Measurements from ENCODE around the gene CACNA1C.

Gene CACNA1C

GRCh38 chr12:2710701-2711100 lies 657.9 kb downstream of the CACNA1C start:
- no peaks in the 10 kb centered on the region for H3K4me1 ChIP-seq (ENCODE audit: control insufficient read depth, low read length)
- no peaks in the 10 kb centered on the region for H3F3A ChIP-seq (ENCODE audit: control insufficient read depth, insufficient read depth)
- no peak for TF ChIP-seq CTCF (IDR thresholded peaks at IDR 0.05; ENCODE audit: low read depth, low read length, poor library complexity, severe bottlenecking)
- TF ChIP-seq EZH2phosphoT487 (IDR thresholded peaks at IDR 0.05; ENCODE audit: borderline replicate concordance, low read length) = no peak
- no peaks in the 10 kb centered on the region for H3K36me3 ChIP-seq (ENCODE audit: control insufficient read depth, low read length)
- H3K4me3 ChIP-seq (ENCODE audit: low read length) = no peak overlapping the region
- peaks cover 8% of the 10 kb centered on the region for H3K27me3 ChIP-seq (ENCODE audit: control insufficient read depth, low read length)
- H4K20me1 ChIP-seq (ENCODE audit: control insufficient read depth, insufficient read depth, low read depth, low read length) = no peaks in the 10 kb centered on the region
- H3K27ac ChIP-seq (ENCODE audit: low read depth, low read length) = no peak overlapping the region
- no peaks in the 10 kb centered on the region for H3K9me2 ChIP-seq (replicated peaks; ENCODE audit: control insufficient read depth, low read length)
- no peaks in the 10 kb centered on the region for H3K79me2 ChIP-seq (ENCODE audit: control insufficient read depth, low read length)
- H3K4me2 ChIP-seq (ENCODE audit: low read length) = no peak overlapping the region
- H3K9me3 ChIP-seq (ENCODE audit: control insufficient read depth, insufficient read depth, low read length) = no peaks in the 10 kb centered on the region

GRCh38 chr12:2719392-2719791 lies 666.6 kb downstream of the CACNA1C start:
- Histone ChIP-seq H3K27me3 (ENCODE audit: control insufficient read depth, low read length) (peaks cover 4% of the 10 kb centered on the region; the same call in 1 of the 2 replicates), H3K4me3 (ENCODE audit: low read length) (no peak overlapping the region), H3K36me3 (ENCODE audit: control insufficient read depth, low read length) (no peaks in the 10 kb centered on the region), H3K4me1 (ENCODE audit: control insufficient read depth, low read length) (no peaks in the 10 kb centered on the region), H3K27ac (ENCODE audit: low read depth, low read length) (no peak overlapping the region), H3K9me2 (replicated peaks; ENCODE audit: control insufficient read depth, low read length) (no peaks in the 10 kb centered on the region), H3K9me3 (ENCODE audit: control insufficient read depth, insufficient read depth, low read length) (no peaks in the 10 kb centered on the region), H3K79me2 (ENCODE audit: control insufficient read depth, low read length) (no peaks in the 10 kb centered on the region), H3F3A (ENCODE audit: control insufficient read depth, insufficient read depth) (no peaks in the 10 kb centered on the region), H4K20me1 (ENCODE audit: control insufficient read depth, insufficient read depth, low read depth, low read length) (no peaks in the 10 kb centered on the region), H3K4me2 (ENCODE audit: low read length) (no peak overlapping the region)
- no peak for TF ChIP-seq EZH2phosphoT487 (IDR thresholded peaks at IDR 0.05; ENCODE audit: borderline replicate concordance, low read length)
- TF ChIP-seq CTCF (IDR thresholded peaks at IDR 0.05; ENCODE audit: low read depth, low read length, poor library complexity, severe bottlenecking) = no peak

- no peak overlapping the region for H3K27ac ChIP-seq (ENCODE audit: low read depth, low read length)
- no peaks in the 10 kb centered on the region for H3K9me2 ChIP-seq (replicated peaks; ENCODE audit: control insufficient read depth, low read length)
- H3K4me1 ChIP-seq (ENCODE audit: control insufficient read depth, low read length) = no peaks in the 10 kb centered on the region
- H3F3A ChIP-seq (ENCODE audit: control insufficient read depth, insufficient read depth) = no peaks in the 10 kb centered on the region
- no peaks in the 10 kb centered on the region for H3K27me3 ChIP-seq (ENCODE audit: control insufficient read depth, low read length)
- no peaks in the 10 kb centered on the region for H3K79me2 ChIP-seq (ENCODE audit: control insufficient read depth, low read length)
- H3K9me3 ChIP-seq (ENCODE audit: control insufficient read depth, insufficient read depth, low read length) = no peaks in the 10 kb centered on the region
- no peaks in the 10 kb centered on the region for H3K36me3 ChIP-seq (ENCODE audit: control insufficient read depth, low read length)
- no peak for TF ChIP-seq EZH2phosphoT487 (IDR thresholded peaks at IDR 0.05; ENCODE audit: borderline replicate concordance, low read length)
- H4K20me1 ChIP-seq (ENCODE audit: control insufficient read depth, insufficient read depth, low read depth, low read length) = no peaks in the 10 kb centered on the region
- no peak overlapping the region for H3K4me3 ChIP-seq (ENCODE audit: low read length)
- H3K4me2 ChIP-seq (ENCODE audit: low read length) = no peak overlapping the region
Observed at GRCh38 chr12:2722806-2723205, 670.0 kb downstream of the CACNA1C start.

- Histone ChIP-seq H4K20me1 (ENCODE audit: control insufficient read depth, insufficient read depth, low read depth, low read length) (no peaks in the 10 kb centered on the region), H3K4me2 (ENCODE audit: low read length) (no peak overlapping the region), H3K4me3 (ENCODE audit: low read length) (no peak overlapping the region), H3K36me3 (ENCODE audit: control insufficient read depth, low read length) (no peaks in the 10 kb centered on the region), H3K27me3 (ENCODE audit: control insufficient read depth, low read length) (peaks cover 35% of the 10 kb centered on the region), H3K4me1 (ENCODE audit: control insufficient read depth, low read length) (no peaks in the 10 kb centered on the region), H3K9me2 (replicated peaks; ENCODE audit: control insufficient read depth, low read length) (no peaks in the 10 kb centered on the region), H3F3A (ENCODE audit: control insufficient read depth, insufficient read depth) (no peaks in the 10 kb centered on the region), H3K9me3 (ENCODE audit: control insufficient read depth, insufficient read depth, low read length) (no peaks in the 10 kb centered on the region), H3K27ac (ENCODE audit: low read depth, low read length) (no peak overlapping the region), H3K79me2 (ENCODE audit: control insufficient read depth, low read length) (no peaks in the 10 kb centered on the region)
- TF ChIP-seq EZH2phosphoT487 (IDR thresholded peaks at IDR 0.05; ENCODE audit: borderline replicate concordance, low read length) = no peak
- no peak for TF ChIP-seq CTCF (IDR thresholded peaks at IDR 0.05; ENCODE audit: low read depth, low read length, poor library complexity, severe bottlenecking)
Observed at GRCh38 chr12:2732290-2732689, 679.5 kb downstream of the CACNA1C start.

Measured in DOHH2 (cell line).